Esophagus muscularis mucosa (tissue), 4 donors: ENCODE measurements around the gene STARD13. TPM values are rescaled to one million over a fixed set of nuclear protein-coding genes. Genes with fewer than 3 reads are reported as not detected.

Source experiments
- DNase-seq: peaks from one replicate; pipeline ENCODE4 v3.0.0-alpha.2; 2017; ENCODE audit errors: extremely low spot score
- H3K27ac ChIP-seq, 4 donors: fragments of 200-600 bp; sonication (generic); replicated peaks in 1 of 4; 1 replicate in 3 of 4; 2 replicates in 1 of 4; pipeline ENCODE4 v1.5.1; 2016 to 2019; ENCODE audit warnings: mild to moderate bottlenecking in 1 of 4
- H3K27me3 ChIP-seq, 4 donors: fragments of 200-600 bp; sonication (generic); one replicate each; pipeline versions ENCODE4 v1.5.1 to v1.6.0; 2016 to 2019
- H3K36me3 ChIP-seq, 4 donors: fragments of 200-600 bp; sonication (generic); one replicate each; pipeline ENCODE4 v1.5.1; 2016 to 2019
- H3K4me1 ChIP-seq, 4 donors: fragments of 200-600 bp; sonication (generic); one replicate each; pipeline ENCODE4 v1.5.1; 2016 to 2019
- H3K4me3 ChIP-seq, 4 donors: fragments of 200-600 bp; sonication (generic); 1 replicate in 2 of 4; 2 replicates in 2 of 4; pipeline ENCODE4 v1.5.1; 2016 to 2019; ENCODE audit warnings: mild to moderate bottlenecking in 4 of 4, moderate library complexity in 1 of 4
- H3K9me3 ChIP-seq, 4 donors: fragments of 200-600 bp; sonication (generic); 1 replicate in 3 of 4; 2 replicates in 1 of 4; pipeline ENCODE4 v1.5.1; 2016 to 2019
- CTCF ChIP-seq, 3 experiments: fragments of 200-600 bp in 2 of 3; fragments of 450-650 bp in 1 of 3; sonication (generic) in 2 of 3; IDR thresholded peaks; one replicate each; pipeline ENCODE4 v1.5.1; 2017 to 2019; ENCODE audit warnings: antibody characterized with exemption in 3 of 3, mild to moderate bottlenecking in 2 of 3, moderate library complexity in 1 of 3
- EP300 ChIP-seq: sonication (generic); formaldehyde crosslinking; IDR thresholded peaks from one replicate; pipeline ENCODE4 v1.6.1; 2017; ENCODE audit warnings: antibody characterized with exemption
- POLR2A ChIP-seq: fragments of 450-650 bp; IDR thresholded peaks from one replicate; pipeline ENCODE4 v1.6.1; 2017; ENCODE audit warnings: antibody characterized with exemption, moderate library complexity, mild to moderate bottlenecking, low read depth
- POLR2AphosphoS5 ChIP-seq, 2 donors: sonication (generic); formaldehyde crosslinking; IDR thresholded peaks; one replicate each; pipeline ENCODE4 v1.6.1; 2017; ENCODE audit warnings: antibody characterized with exemption in 2 of 2
- WGBS: methylation state at CpG from one replicate; pipeline ENCODE4 v1.1.5; 2018; 5-methylcytosine and 5-hydroxymethylcytosine counted together
- intact Hi-C: fragments of 100-400 bp; cut with DNase I; formaldehyde crosslinking; loops from one replicate; pipeline ENCODE4 v1.15.1; 2023
- total RNA-seq, 4 donors: library from RNA; depleted of rRNA; stranded (reverse); fragments of >200 nt; gene quantifications; one replicate each; pipeline versions ENCODE4 v1.1.0 to v1.2.1, GENCODE V29; 2016

STARD13 gene
- total RNA-seq, 4 donors from 2014 or later, result 44.9 to 59.2 (median 56.2) TPM

GRCh38 chr13:33108620-33109019, 176.9 kb downstream of the STARD13 start:
- 57% methylated on average over 5 of the region's 5 CpGs for WGBS
- Histone ChIP-seq H3K36me3 (peaks cover 9 to 97% (median 50%) of the 10 kb centered on the region in 4 donors), H3K4me3 (no peak overlapping the region), H3K27me3 (no peaks in the 10 kb centered on the region), H3K9me3 (no peaks in the 10 kb centered on the region), H3K4me1 (peaks cover 57 to 85% (median 84%) of the 10 kb centered on the region in 4 donors), H3K27ac (peak overlapping the region; percentile 71 to 78 (median 74))
- intact Hi-C loops, result no loop called here
- TF ChIP-seq POLR2AphosphoS5 (IDR thresholded peaks at IDR 0.05), result peak in 1 of 2 donors; percentile 48
- no peak for TF ChIP-seq EP300
- no peak for TF ChIP-seq CTCF (IDR thresholded peaks at IDR 0.05)
- DNase-seq, result no peak

- WGBS, result 45% methylated on average over 2 of the region's 2 CpGs
- no peak for DNase-seq
- no peaks in the 10 kb centered on the region for H3K9me3 ChIP-seq
- TF ChIP-seq POLR2A (no peak), CTCF (IDR thresholded peaks at IDR 0.05) (no peak), EP300 (no peak), POLR2AphosphoS5 (IDR thresholded peaks at IDR 0.05) (no peak)
- no peaks in the 10 kb centered on the region for H3K27me3 ChIP-seq
- H3K4me1 ChIP-seq, result peaks cover 53 to 72% (median 72%) of the 10 kb centered on the region in 4 donors
- no peak overlapping the region for H3K4me3 ChIP-seq
- H3K36me3 ChIP-seq, result peaks cover 9 to 92% (median 43%) of the 10 kb centered on the region in 4 donors
- H3K27ac ChIP-seq, result peak overlapping the region; percentile 71 to 78 (median 74)
- intact Hi-C loops, result no loop called here
Measured at GRCh38 chr13:33107361-33107760, 178.2 kb downstream of the STARD13 start.

GRCh38 chr13:33106656-33107360, 178.7 kb downstream of the STARD13 start:
- Histone ChIP-seq H3K4me3 (no peak overlapping the region), H3K27me3 (no peaks in the 10 kb centered on the region), H3K27ac (peak overlapping the region; percentile 71 to 78 (median 74)), H3K4me1 (peaks cover 48 to 67% (median 66%) of the 10 kb centered on the region in 4 donors), H3K9me3 (no peaks in the 10 kb centered on the region), H3K36me3 (peaks cover 9 to 86% (median 43%) of the 10 kb centered on the region in 4 donors)
- peak; percentile 32 to 50 for TF ChIP-seq POLR2AphosphoS5 (IDR thresholded peaks at IDR 0.05)
- TF ChIP-seq CTCF (IDR thresholded peaks at IDR 0.05), result no peak
- DNase-seq, result peak; percentile 84
- intact Hi-C loops, result no loop called here
- 68% methylated on average over 7 of the region's 7 CpGs for WGBS

GRCh38 chr13:33105387-33106005, 180.1 kb downstream of the STARD13 start:
- intact Hi-C loops, result no loop called here
- no peaks in the 10 kb centered on the region for H3K9me3 ChIP-seq
- H3K27ac ChIP-seq, result peak overlapping the region; percentile 71 to 78 (median 74)
- no peaks in the 10 kb centered on the region for H3K27me3 ChIP-seq
- H3K4me3 ChIP-seq, result no peak overlapping the region
- WGBS, result 79% methylated on average over 9 of the region's 9 CpGs
- peaks cover 35 to 54% (median 53%) of the 10 kb centered on the region in 4 donors for H3K4me1 ChIP-seq
- TF ChIP-seq CTCF (IDR thresholded peaks at IDR 0.05) (no peak), POLR2A (no peak), EP300 (no peak), POLR2AphosphoS5 (IDR thresholded peaks at IDR 0.05) (no peak)
- peaks cover 9 to 75% (median 42%) of the 10 kb centered on the region in 4 donors for H3K36me3 ChIP-seq
- DNase-seq, result peak; percentile 78
